ENCODE results near the gene ROBO4. TPM values are rescaled to one million over a fixed set of nuclear protein-coding genes. Genes with fewer than 3 reads are reported as not detected.

ROBO4 gene
- total and polyA plus RNA-seq, 4 experiments from 2014 or later: not detected

- no peaks in the 10 kb centered on the region for H3K4me1 ChIP-seq (ENCODE audit: insufficient read depth, low read length)
- H3K27ac Mint-ChIP-seq: peak overlapping the region in 2 of 7 donors; percentile 19 to 65
Observed at GRCh38 chr11:124882339-124883071, 15.2 kb downstream of the ROBO4 start.

GRCh38 chr11:124880958-124881357 is 16.7 kb downstream of the ROBO4 start:
- DNase-seq: no peak
- no peak overlapping the region for H3K4me3 Mint-ChIP-seq
- no peaks in the 10 kb centered on the region for H3K36me3 Mint-ChIP-seq
- ChIA-PET POLR2A (ENCODE audit: partially characterized antibody) (no interaction called here), CTCF (ENCODE audit: partially characterized antibody) (no interaction called here)
- no peak overlapping the region for H3K27ac ChIP-seq (ENCODE audit: low read depth, low read length)
- H3K27ac Mint-ChIP-seq: peak overlapping the region in 2 of 7 donors; percentile 37 to 78
- intact Hi-C loops (cut with micrococcal nuclease): no loop called here
- H3K27me3 ChIP-seq (ENCODE audit: insufficient read depth, low read length): no peaks in the 10 kb centered on the region
- no peaks in the 10 kb centered on the region for H3K9me3 ChIP-seq (ENCODE audit: control insufficient read depth in 1 of 2, low read length in 2 of 2)
- peaks cover 9% of the 10 kb centered on the region for H3K4me1 ChIP-seq (ENCODE audit: insufficient read depth, low read length)
- peaks cover 2 to 3% of the 10 kb centered on the region in 2 donors for H3K27me3 Mint-ChIP-seq
- no peak overlapping the region for H3K4me3 ChIP-seq (ENCODE audit: low read length in 2 of 2)
- H3K4me1 Mint-ChIP-seq: peaks cover 4 to 23% (median 16%) of the 10 kb centered on the region in 4 donors
- no peaks in the 10 kb centered on the region for H3K9me3 Mint-ChIP-seq
- no peaks in the 10 kb centered on the region for H3K36me3 ChIP-seq (ENCODE audit: insufficient read depth, low read length)

More at GRCh38 chr11:124882339-124883071, 15.2 kb downstream of the ROBO4 start:
- no peak overlapping the region for H3K4me3 ChIP-seq (ENCODE audit: low read length in 2 of 2)
- no peaks in the 10 kb centered on the region for H3K27me3 ChIP-seq (ENCODE audit: insufficient read depth, low read length)
- no peaks in the 10 kb centered on the region for H3K9me3 Mint-ChIP-seq
- DNase-seq: no peak
- intact Hi-C loops (cut with micrococcal nuclease): no loop called here
- H3K27me3 Mint-ChIP-seq: peaks cover 1 to 6% of the 10 kb centered on the region in 2 donors
- ChIA-PET CTCF (ENCODE audit: partially characterized antibody) (interaction anchor here (0.8 kb wide), 1 partner anchor 10 kb away, joined by 5 read pairs; no protein-coding TSS in a partner anchor), POLR2A (ENCODE audit: partially characterized antibody) (no interaction called here)
- no peak overlapping the region for H3K27ac ChIP-seq (ENCODE audit: low read depth, low read length)
- H3K4me3 Mint-ChIP-seq: no peak overlapping the region
- no peaks in the 10 kb centered on the region for H3K36me3 ChIP-seq (ENCODE audit: insufficient read depth, low read length)
- no peaks in the 10 kb centered on the region for H3K9me3 ChIP-seq (ENCODE audit: control insufficient read depth in 1 of 2, low read length in 2 of 2)
- H3K36me3 Mint-ChIP-seq: no peaks in the 10 kb centered on the region
- peaks cover under 1 to 11% (median 7%) of the 10 kb centered on the region in 4 donors for H3K4me1 Mint-ChIP-seq

- no peak overlapping the region for H3K4me3 Mint-ChIP-seq
- H3K4me3 ChIP-seq (ENCODE audit: low read length in 2 of 2): no peak overlapping the region
- peaks cover 13% of the 10 kb centered on the region for H3K4me1 ChIP-seq (ENCODE audit: insufficient read depth, low read length)
- no peak for DNase-seq
- intact Hi-C loops (cut with micrococcal nuclease): no loop called here
- no peaks in the 10 kb centered on the region for H3K27me3 ChIP-seq (ENCODE audit: insufficient read depth, low read length)
- H3K36me3 ChIP-seq (ENCODE audit: insufficient read depth, low read length): no peaks in the 10 kb centered on the region
- CTCF ChIA-PET (ENCODE audit: partially characterized antibody): no interaction called here
- POLR2A ChIA-PET (ENCODE audit: partially characterized antibody): no interaction called here
- no peaks in the 10 kb centered on the region for H3K9me3 ChIP-seq (ENCODE audit: control insufficient read depth in 1 of 2, low read length in 2 of 2)
- H3K36me3 Mint-ChIP-seq: no peaks in the 10 kb centered on the region
- peak overlapping the region in 1 of 7 donors; percentile 71 for H3K27ac Mint-ChIP-seq
- peaks cover 4 to 29% (median 19%) of the 10 kb centered on the region in 4 donors for H3K4me1 Mint-ChIP-seq
- peaks cover 2 to 6% of the 10 kb centered on the region in 2 donors for H3K27me3 Mint-ChIP-seq
- no peaks in the 10 kb centered on the region for H3K9me3 Mint-ChIP-seq
- no peak overlapping the region for H3K27ac ChIP-seq (ENCODE audit: low read depth, low read length)
Observed at GRCh38 chr11:124880290-124880611, 17.4 kb downstream of the ROBO4 start.

- Histone ChIP-seq H3K27ac (ENCODE audit: low read depth, low read length) (no peak overlapping the region), H3K9me3 (ENCODE audit: control insufficient read depth in 1 of 2, low read length in 2 of 2) (no peaks in the 10 kb centered on the region), H3K4me3 (ENCODE audit: low read length in 2 of 2) (no peak overlapping the region), H3K4me1 (ENCODE audit: insufficient read depth, low read length) (peaks cover 13% of the 10 kb centered on the region), H3K27me3 (ENCODE audit: insufficient read depth, low read length) (no peaks in the 10 kb centered on the region), H3K36me3 (ENCODE audit: insufficient read depth, low read length) (no peaks in the 10 kb centered on the region)
- Mint-ChIP-seq H3K9me3 (no peaks in the 10 kb centered on the region), H3K27me3 (peaks cover 3 to 6% of the 10 kb centered on the region in 2 donors), H3K4me3 (peak overlapping the region in 1 of 8 donors; percentile 15), H3K27ac (peak overlapping the region in 3 of 7 donors; percentile 62 to 71 (median 70)), H3K4me1 (peaks cover 4 to 29% (median 19%) of the 10 kb centered on the region in 4 donors), H3K36me3 (no peaks in the 10 kb centered on the region)
- CTCF ChIA-PET (ENCODE audit: partially characterized antibody): interaction anchor here (0.5 kb wide), 1 partner anchor 256 kb away, joined by 4 read pairs; no protein-coding TSS in a partner anchor
- intact Hi-C loops (cut with micrococcal nuclease): loop anchor here (5.0 kb wide), 1 partner anchor 1008 kb away; the partner anchor contains the start of gene HYLS1
- POLR2A ChIA-PET (ENCODE audit: partially characterized antibody): no interaction called here
- no peak for DNase-seq
Observed at GRCh38 chr11:124879493-124880289, 18.0 kb downstream of the ROBO4 start.

GRCh38 chr11:124878759-124879492 is 18.7 kb downstream of the ROBO4 start:
- CTCF ChIA-PET (ENCODE audit: partially characterized antibody): interaction anchor here (0.5 to 1.3 kb wide), 3 partner anchors 9 to 255 kb away, joined by 4 to 5 read pairs (median 4); no protein-coding TSS in a partner anchor
- H3K4me3 Mint-ChIP-seq: peak overlapping the region in 2 of 8 donors; percentile 11 to 26

GRCh38 chr11:124877910-124878758 is 19.5 kb downstream of the ROBO4 start:
- H3K4me1 Mint-ChIP-seq: peaks cover 4 to 29% (median 19%) of the 10 kb centered on the region in 4 donors
- peak overlapping the region in 4 of 7 donors; percentile 24 to 80 (median 39) for H3K27ac Mint-ChIP-seq
- ChIA-PET CTCF (ENCODE audit: partially characterized antibody) (interaction anchor here (1.2 to 1.3 kb wide), 2 partner anchors 10 to 12 kb away, joined by 4 to 5 read pairs; no protein-coding TSS in a partner anchor), POLR2A (ENCODE audit: partially characterized antibody) (no interaction called here)
- no peaks in the 10 kb centered on the region for H3K9me3 Mint-ChIP-seq
- intact Hi-C loops (cut with micrococcal nuclease): loop anchor here (2.0 to 5.0 kb wide), 4 partner anchors 43 to 1009 kb away; partner anchors contain the start of genes HYLS1 and TBRG1
- H3K36me3 Mint-ChIP-seq: no peaks in the 10 kb centered on the region
- no peak for DNase-seq
- H3K27me3 Mint-ChIP-seq: peaks cover 11 to 14% of the 10 kb centered on the region in 2 donors
- Histone ChIP-seq H3K4me1 (ENCODE audit: insufficient read depth, low read length) (peaks cover 13% of the 10 kb centered on the region), H3K4me3 (ENCODE audit: low read length in 2 of 2) (no peak overlapping the region), H3K27ac (ENCODE audit: low read depth, low read length) (no peak overlapping the region), H3K9me3 (ENCODE audit: control insufficient read depth in 1 of 2, low read length in 2 of 2) (no peaks in the 10 kb centered on the region), H3K36me3 (ENCODE audit: insufficient read depth, low read length) (no peaks in the 10 kb centered on the region), H3K27me3 (ENCODE audit: insufficient read depth, low read length) (no peaks in the 10 kb centered on the region)
- peak overlapping the region in 7 of 8 donors; percentile 4 to 91 (median 90) for H3K4me3 Mint-ChIP-seq

More at GRCh38 chr11:124878759-124879492, 18.7 kb downstream of the ROBO4 start:
- no peaks in the 10 kb centered on the region for H3K27me3 ChIP-seq (ENCODE audit: insufficient read depth, low read length)
- intact Hi-C loops (cut with micrococcal nuclease): loop anchor here (5.0 kb wide), 1 partner anchor 1008 kb away; the partner anchor contains the start of gene HYLS1
- POLR2A ChIA-PET (ENCODE audit: partially characterized antibody): no interaction called here
- Mint-ChIP-seq H3K4me1 (peaks cover 4 to 29% (median 19%) of the 10 kb centered on the region in 4 donors), H3K36me3 (no peaks in the 10 kb centered on the region), H3K27me3 (peaks cover 8 to 10% of the 10 kb centered on the region in 2 donors), H3K9me3 (no peaks in the 10 kb centered on the region), H3K27ac (peak overlapping the region in 3 of 7 donors; percentile 52 to 70 (median 62))
- H3K4me1 ChIP-seq (ENCODE audit: insufficient read depth, low read length): peaks cover 13% of the 10 kb centered on the region
- no peak overlapping the region for H3K4me3 ChIP-seq (ENCODE audit: low read length in 2 of 2)
- H3K36me3 ChIP-seq (ENCODE audit: insufficient read depth, low read length): no peaks in the 10 kb centered on the region
- DNase-seq: no peak
- no peaks in the 10 kb centered on the region for H3K9me3 ChIP-seq (ENCODE audit: control insufficient read depth in 1 of 2, low read length in 2 of 2)
- H3K27ac ChIP-seq (ENCODE audit: low read depth, low read length): no peak overlapping the region

Measured in CD4-positive, alpha-beta memory T cell (primary cell).